PC-3 (cell line): Measurements from ENCODE around the gene TAF3. TPM values are rescaled to one million over a fixed set of nuclear protein-coding genes. Genes with fewer than 3 reads are reported as not detected.

Experiments
- ATAC-seq: fragments of 200-7000 bp; cut with Tn5 transposase; 2 replicates; pipeline ENCODE4 v1.9.1; 2020; ENCODE audit warnings: mild to moderate bottlenecking, moderate library complexity
- BruUV-seq: library from RNA; stranded (reverse); fragments of 400-500 nt; replicated peaks from 2 replicates; lab custom pipeline; 2021; lab: Mats Ljungman, UMichigan
- CTCF ChIA-PET: fragments of 300-600 bp; sonication (Branson Sonifier 250); formaldehyde crosslinking; loops from one replicate; lab custom pipeline; 2022; ENCODE audit warnings: antibody characterized with exemption; lab: Charles Lee
- POLR2A ChIA-PET: fragments of 300-600 bp; sonication (Branson Sonifier 250); formaldehyde crosslinking; loops from one replicate; lab custom pipeline; 2022; ENCODE audit warnings: antibody characterized with exemption; ENCODE audit not compliant: unreplicated experiment; lab: Charles Lee
- DNase-seq: peaks from one replicate; pipeline ENCODE4 v3.0.0-alpha.2; 2015
- H2AFZ ChIP-seq: fragments of 300-600 bp; sonication (generic); 2 replicates; pipeline ENCODE4 v1.6.0; 2016; ENCODE audit warnings: antibody characterized with exemption, low read length
- H3F3A ChIP-seq: fragments of 300-600 bp; sonication (generic); one replicate; pipeline ENCODE4 v1.6.0; 2017; ENCODE audit warnings: antibody characterized with exemption, low read length, control low read depth, mild to moderate bottlenecking; ENCODE audit not compliant: unreplicated experiment
- H3K27ac ChIP-seq: fragments of 300-600 bp; sonication (generic); 2 replicates; pipeline ENCODE4 v1.5.1; 2016; ENCODE audit warnings: mild to moderate bottlenecking, low read length
- H3K27me3 ChIP-seq: fragments of 300-600 bp; sonication (generic); 2 replicates; pipeline ENCODE4 v1.6.1; 2016; ENCODE audit warnings: low read length, mixed read lengths
- H3K36me3 ChIP-seq: fragments of 300-600 bp; sonication (generic); 2 replicates; pipeline ENCODE4 v1.6.1; 2016; ENCODE audit warnings: low read depth, mixed run types, low read length, mixed read lengths
- H3K4me1 ChIP-seq: fragments of 300-600 bp; sonication (generic); 2 replicates; pipeline ENCODE4 v1.5.1; 2016; ENCODE audit warnings: low read length; ENCODE audit not compliant: insufficient read depth
- H3K4me2 ChIP-seq: fragments of 300-600 bp; sonication (generic); 2 replicates; pipeline ENCODE4 v1.6.0; 2016; ENCODE audit warnings: low read length
- H3K4me3 ChIP-seq: fragments of 300-600 bp; sonication (generic); 2 replicates; pipeline ENCODE4 v1.5.1; 2016; ENCODE audit warnings: mild to moderate bottlenecking, low read length, mixed read lengths
- H3K79me2 ChIP-seq: fragments of 300-600 bp; sonication (generic); 2 replicates; pipeline ENCODE4 v1.6.1; 2017; ENCODE audit warnings: low read length, mixed read lengths
- H3K9ac ChIP-seq: fragments of 300-600 bp; sonication (generic); 2 replicates; pipeline ENCODE4 v1.6.0; 2016; ENCODE audit warnings: mild to moderate bottlenecking, low read length
- H3K9me2 ChIP-seq: fragments of 300-600 bp; sonication (generic); replicated peaks from 2 replicates; pipeline ENCODE4 v1.6.1; 2016; ENCODE audit warnings: mixed run types, low read length, mixed read lengths
- H3K9me3 ChIP-seq: fragments of 300-600 bp; sonication (generic); 2 replicates; pipeline ENCODE4 v1.6.1; 2016; ENCODE audit warnings: low read length, mixed read lengths
- H4K20me1 ChIP-seq: fragments of 300-600 bp; sonication (generic); 2 replicates; pipeline ENCODE4 v1.6.1; 2016; ENCODE audit warnings: low read length, mixed read lengths
- CTCF ChIP-seq: fragments of 300-600 bp; sonication (generic); conservative IDR thresholded peaks from 2 replicates; pipeline ENCODE4 v1.5.1; 2017; ENCODE audit warnings: antibody characterized with exemption, low read depth, mild to moderate bottlenecking, low read length
- EZH2 ChIP-seq: fragments of 300-600 bp; sonication (generic); IDR thresholded peaks from one replicate; pipeline ENCODE4 v1.6.1; 2017; ENCODE audit warnings: antibody characterized with exemption, mild to moderate bottlenecking, low read length; ENCODE audit not compliant: unreplicated experiment
- EZH2phosphoT487 ChIP-seq: fragments of 300-600 bp; sonication (generic); IDR thresholded peaks from 2 replicates; pipeline ENCODE4 v1.6.1; 2018; ENCODE audit warnings: mild to moderate bottlenecking, antibody characterized with exemption, low read length, borderline replicate concordance
- intact Hi-C: fragments of 100-400 bp; cut with micrococcal nuclease; formaldehyde crosslinking; loops from 2 replicates; pipeline ENCODE4 v1.9.0; 2023
- total RNA-seq: library from RNA; depleted of rRNA; stranded (reverse); fragments of >200 nt; gene quantifications from 2 replicates; pipeline ENCODE4 v1.2.3, GENCODE V29; 2014

TAF3 gene
- total RNA-seq, 1 experiment from 2014 or later: 2.0 TPM

GRCh38 chr10:7856678-7857077 lies 38.4 kb downstream of the TAF3 start:
- Histone ChIP-seq H3K9ac (no peak overlapping the region), H3K79me2 (no peaks in the 10 kb centered on the region), H3F3A (no peaks in the 10 kb centered on the region), H3K27me3 (no peaks in the 10 kb centered on the region), H3K36me3 (no peaks in the 10 kb centered on the region; the same call in 1 of the 2 replicates), H3K4me3 (no peak overlapping the region), H3K4me2 (no peak overlapping the region), H2AFZ (no peak overlapping the region), H3K9me3 (no peaks in the 10 kb centered on the region), H3K27ac (no peak overlapping the region), H3K4me1 (no peaks in the 10 kb centered on the region), H4K20me1 (no peaks in the 10 kb centered on the region), H3K9me2 (no peaks in the 10 kb centered on the region)
- ChIA-PET POLR2A (no interaction called here), CTCF (no interaction called here)
- no peak for ATAC-seq
- DNase-seq: no peak
- BruUV-seq: no TSS peak
- intact Hi-C loops: no loop called here
- TF ChIP-seq EZH2: no peak
- no peak for TF ChIP-seq CTCF
- no peak for TF ChIP-seq EZH2phosphoT487

- H2AFZ ChIP-seq: no peak overlapping the region
- ChIA-PET POLR2A (interaction anchor here (0.7 kb wide), 1 partner anchor 47 kb away, joined by 10 read pairs; no protein-coding TSS in a partner anchor), CTCF (interaction anchor here (0.6 kb wide), 1 partner anchor 1454 kb away, joined by 4 read pairs; no protein-coding TSS in a partner anchor)
- H3K4me2 ChIP-seq: no peak overlapping the region
- H3K27ac ChIP-seq: no peak overlapping the region
- H3K4me1 ChIP-seq: no peaks in the 10 kb centered on the region
- no peak for ATAC-seq
- no TSS peak for BruUV-seq
- intact Hi-C loops: no loop called here
- no peaks in the 10 kb centered on the region for H3K9me3 ChIP-seq
- TF ChIP-seq EZH2phosphoT487: no peak
- TF ChIP-seq EZH2: no peak
- TF ChIP-seq CTCF: no peak
- no peaks in the 10 kb centered on the region for H3K27me3 ChIP-seq
- no peak overlapping the region for H3K4me3 ChIP-seq
- no peaks in the 10 kb centered on the region for H3K79me2 ChIP-seq
- no peaks in the 10 kb centered on the region for H3K9me2 ChIP-seq
- H3K9ac ChIP-seq: no peak overlapping the region
- DNase-seq: no peak
- no peaks in the 10 kb centered on the region for H3F3A ChIP-seq
- no peaks in the 10 kb centered on the region; the same call in 1 of the 2 replicates for H3K36me3 ChIP-seq
- no peaks in the 10 kb centered on the region for H4K20me1 ChIP-seq
Observed at GRCh38 chr10:7857262-7857661, 39.0 kb downstream of the TAF3 start.

GRCh38 chr10:7861509-7862120 lies 43.3 kb downstream of the TAF3 start:
- no peaks in the 10 kb centered on the region for H3K9me2 ChIP-seq
- no peaks in the 10 kb centered on the region for H3K79me2 ChIP-seq
- H3K4me3 ChIP-seq: no peak overlapping the region
- no peak overlapping the region for H3K27ac ChIP-seq
- ChIA-PET POLR2A (no interaction called here), CTCF (no interaction called here)
- intact Hi-C loops: no loop called here
- H4K20me1 ChIP-seq: no peaks in the 10 kb centered on the region
- H3F3A ChIP-seq: no peaks in the 10 kb centered on the region
- H3K9ac ChIP-seq: no peak overlapping the region
- H2AFZ ChIP-seq: no peak overlapping the region
- H3K4me2 ChIP-seq: no peak overlapping the region
- TF ChIP-seq EZH2phosphoT487: no peak
- no peak for TF ChIP-seq EZH2
- no peak for TF ChIP-seq CTCF
- H3K27me3 ChIP-seq: no peaks in the 10 kb centered on the region
- H3K9me3 ChIP-seq: no peaks in the 10 kb centered on the region
- H3K36me3 ChIP-seq: no peaks in the 10 kb centered on the region; the same call in 1 of the 2 replicates
- no peaks in the 10 kb centered on the region for H3K4me1 ChIP-seq
- ATAC-seq: no peak
- no TSS peak for BruUV-seq
- no peak for DNase-seq
